Measurements from ENCODE around the gene MOB2. TPM values are rescaled to one million over a fixed set of nuclear protein-coding genes. Genes with fewer than 3 reads are reported as not detected.

MOB2 gene
- total RNA-seq, 1 donor from 2014 or later = 34.1 TPM

DNA sequence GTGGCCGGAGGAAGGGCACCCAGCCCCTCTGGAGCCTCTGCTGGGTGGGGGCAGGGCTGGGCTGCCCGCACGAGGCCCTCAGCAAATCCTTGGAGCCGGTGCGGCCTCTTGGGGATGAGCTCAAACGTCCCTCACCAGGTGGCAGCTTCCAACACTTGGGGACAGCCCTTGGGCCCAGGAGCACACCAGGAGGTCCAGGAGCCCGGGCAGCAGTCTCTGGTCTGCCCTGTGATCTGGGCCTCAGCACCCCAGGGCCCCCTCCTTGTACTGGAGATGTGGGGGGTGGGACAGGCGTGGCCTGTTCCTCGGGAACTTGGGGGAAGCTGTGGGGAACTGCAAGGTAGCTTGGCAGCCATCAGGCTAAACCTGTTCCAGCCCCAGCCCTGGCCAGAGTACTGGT, 40.0 kb downstream of the MOB2 start:
- no peak overlapping the region for H3K4me3 ChIP-seq
- no peaks in the 10 kb centered on the region for H3K4me1 ChIP-seq
- H3K27me3 ChIP-seq = no peaks in the 10 kb centered on the region
- no peaks in the 10 kb centered on the region for H3K36me3 ChIP-seq
- DNase-seq (ENCODE audit: extremely low spot score in 2 of 2) = no peak
- no peaks in the 10 kb centered on the region for H3K9me3 ChIP-seq
- TF ChIP-seq, protein P1, sequence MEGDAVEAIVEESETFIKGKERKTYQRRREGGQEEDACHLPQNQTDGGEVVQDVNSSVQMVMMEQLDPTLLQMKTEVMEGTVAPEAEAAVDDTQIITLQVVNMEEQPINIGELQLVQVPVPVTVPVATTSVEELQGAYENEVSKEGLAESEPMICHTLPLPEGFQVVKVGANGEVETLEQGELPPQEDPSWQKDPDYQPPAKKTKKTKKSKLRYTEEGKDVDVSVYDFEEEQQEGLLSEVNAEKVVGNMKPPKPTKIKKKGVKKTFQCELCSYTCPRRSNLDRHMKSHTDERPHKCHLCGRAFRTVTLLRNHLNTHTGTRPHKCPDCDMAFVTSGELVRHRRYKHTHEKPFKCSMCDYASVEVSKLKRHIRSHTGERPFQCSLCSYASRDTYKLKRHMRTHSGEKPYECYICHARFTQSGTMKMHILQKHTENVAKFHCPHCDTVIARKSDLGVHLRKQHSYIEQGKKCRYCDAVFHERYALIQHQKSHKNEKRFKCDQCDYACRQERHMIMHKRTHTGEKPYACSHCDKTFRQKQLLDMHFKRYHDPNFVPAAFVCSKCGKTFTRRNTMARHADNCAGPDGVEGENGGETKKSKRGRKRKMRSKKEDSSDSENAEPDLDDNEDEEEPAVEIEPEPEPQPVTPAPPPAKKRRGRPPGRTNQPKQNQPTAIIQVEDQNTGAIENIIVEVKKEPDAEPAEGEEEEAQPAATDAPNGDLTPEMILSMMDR (IDR thresholded peaks at IDR 0.05) = no peak
- TF ChIP-seq POLR2A (IDR thresholded peaks at IDR 0.05) (no peak), POLR2AphosphoS5 (IDR thresholded peaks at IDR 0.05; ENCODE audit: insufficient read depth in 1 of 2, low read depth in 1 of 2) (no peak)
- H3K27ac ChIP-seq = no peak overlapping the region
- intact Hi-C loops (cut with DNase I) = loop anchor here (10.0 kb wide), 1 partner anchor 362 kb away; no protein-coding TSS in a partner anchor

DNA sequence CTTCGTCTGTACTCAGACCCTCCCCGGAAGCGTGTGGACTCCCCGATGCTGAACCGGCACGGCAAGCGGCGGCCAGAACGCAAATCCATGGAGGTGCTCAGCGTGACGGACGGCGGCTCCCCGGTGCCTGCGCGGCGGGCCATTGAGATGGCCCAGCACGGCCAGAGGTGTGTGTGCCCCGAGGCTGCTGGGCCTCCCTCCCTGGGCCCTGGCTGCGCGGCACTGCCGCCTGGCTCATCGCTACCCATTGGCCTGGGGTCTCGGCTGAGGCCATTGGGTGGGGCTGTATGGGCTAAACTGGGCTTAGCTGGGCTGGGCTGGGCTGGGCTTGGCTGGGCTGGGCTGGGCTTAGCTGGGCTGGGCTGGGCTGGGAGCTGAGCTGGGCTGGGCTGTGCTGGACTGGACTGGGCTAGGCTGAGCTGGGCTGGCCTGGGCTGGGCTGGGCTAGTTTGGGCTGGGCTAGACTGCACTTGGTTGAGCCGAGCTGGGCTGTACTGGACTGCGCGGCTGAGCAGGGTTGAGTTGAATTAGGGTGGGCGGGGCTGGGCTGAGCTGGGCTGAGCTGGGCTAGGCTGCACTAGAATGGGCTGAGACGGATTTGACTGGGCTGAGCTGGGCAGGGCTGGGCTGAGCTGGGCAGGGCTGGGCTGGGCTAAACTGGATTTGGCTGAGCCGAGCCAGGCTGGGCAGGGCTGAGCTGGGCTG, 40.7 kb downstream of the MOB2 start:
- Histone ChIP-seq H3K9me3 (no peaks in the 10 kb centered on the region), H3K27ac (no peak overlapping the region), H3K4me3 (no peak overlapping the region), H3K4me1 (no peaks in the 10 kb centered on the region), H3K36me3 (no peaks in the 10 kb centered on the region), H3K27me3 (no peaks in the 10 kb centered on the region)
- DNase-seq (ENCODE audit: extremely low spot score in 2 of 2) = no peak
- TF ChIP-seq POLR2A (IDR thresholded peaks at IDR 0.05) = no peak
- TF ChIP-seq POLR2AphosphoS5 (IDR thresholded peaks at IDR 0.05; ENCODE audit: insufficient read depth in 1 of 2, low read depth in 1 of 2) = no peak
- TF ChIP-seq, protein P1 (IDR thresholded peaks at IDR 0.05) = no peak
- intact Hi-C loops (cut with DNase I) = loop anchor here (10.0 kb wide), 1 partner anchor 361 kb away; no protein-coding TSS in a partner anchor

DNA sequence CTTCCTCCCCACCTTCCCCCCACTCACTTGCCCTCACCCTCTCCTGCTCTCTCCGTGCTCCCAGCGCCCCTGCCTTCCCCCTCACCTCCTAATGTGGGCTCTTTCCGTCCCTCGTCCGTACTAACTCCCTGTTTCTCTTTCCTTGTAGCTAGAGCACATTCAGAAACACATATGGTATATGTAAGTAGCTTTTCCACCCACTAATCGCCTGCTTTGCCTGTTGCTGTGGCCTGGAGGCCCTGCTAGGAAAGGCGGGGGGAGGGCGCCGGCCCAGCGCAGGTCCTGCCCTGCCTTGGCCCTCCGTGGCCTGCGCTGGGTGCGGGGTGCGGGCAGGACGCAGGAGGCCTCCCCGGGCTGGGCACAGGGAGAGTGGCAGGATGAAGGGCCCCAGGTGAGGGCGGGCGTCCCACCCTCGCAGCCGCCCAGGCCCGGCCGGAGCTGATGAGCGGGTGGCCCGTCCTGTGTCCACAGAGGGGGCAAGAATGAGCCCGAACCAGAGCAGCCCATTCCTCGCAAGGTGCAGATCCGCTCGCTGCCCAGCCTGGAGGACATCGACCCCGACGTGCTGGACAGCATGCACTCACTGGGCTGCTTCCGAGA, 41.7 kb downstream of the MOB2 start:
- Histone ChIP-seq H3K36me3 (no peaks in the 10 kb centered on the region), H3K27me3 (no peaks in the 10 kb centered on the region), H3K9me3 (no peaks in the 10 kb centered on the region), H3K4me3 (no peak overlapping the region), H3K27ac (no peak overlapping the region), H3K4me1 (no peaks in the 10 kb centered on the region)
- no peak for DNase-seq (ENCODE audit: extremely low spot score in 2 of 2)
- intact Hi-C loops (cut with DNase I) = loop anchor here (10.0 kb wide), 1 partner anchor 360 kb away; no protein-coding TSS in a partner anchor
- no peak for TF ChIP-seq POLR2AphosphoS5 (IDR thresholded peaks at IDR 0.05; ENCODE audit: insufficient read depth in 1 of 2, low read depth in 1 of 2)
- no peak for TF ChIP-seq POLR2A (IDR thresholded peaks at IDR 0.05)
- TF ChIP-seq, protein P1 (IDR thresholded peaks at IDR 0.05) = no peak

DNA sequence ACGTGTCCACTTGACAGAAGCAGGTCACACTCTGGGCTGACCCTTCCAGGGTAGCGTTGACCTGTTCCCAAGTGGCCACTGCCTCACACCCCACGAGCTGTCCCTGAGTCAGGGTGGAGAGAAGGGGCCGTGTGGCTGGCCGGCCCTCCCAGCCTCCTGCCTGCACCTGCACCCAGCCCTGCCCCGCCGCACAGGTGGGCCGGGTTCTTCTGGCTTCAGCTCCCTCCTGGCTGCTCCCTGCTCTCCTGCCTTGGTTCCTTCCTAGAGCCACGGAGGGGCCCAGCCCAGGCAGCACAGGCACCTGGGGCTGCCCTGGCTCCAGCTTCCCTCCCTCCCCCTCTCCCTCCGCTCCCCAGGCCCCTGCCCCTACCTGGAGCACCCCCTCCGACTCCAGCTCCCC, 42.3 kb downstream of the MOB2 start:
- H3K27ac ChIP-seq = no peak overlapping the region
- H3K4me1 ChIP-seq = no peaks in the 10 kb centered on the region
- no peaks in the 10 kb centered on the region for H3K36me3 ChIP-seq
- intact Hi-C loops (cut with DNase I) = loop anchor here (10.0 kb wide), 1 partner anchor 360 kb away; no protein-coding TSS in a partner anchor
- no peak overlapping the region for H3K4me3 ChIP-seq
- no peaks in the 10 kb centered on the region for H3K9me3 ChIP-seq
- no peaks in the 10 kb centered on the region for H3K27me3 ChIP-seq
- TF ChIP-seq, protein P1 (IDR thresholded peaks at IDR 0.05) = no peak
- DNase-seq (ENCODE audit: extremely low spot score in 2 of 2) = no peak

DNA sequence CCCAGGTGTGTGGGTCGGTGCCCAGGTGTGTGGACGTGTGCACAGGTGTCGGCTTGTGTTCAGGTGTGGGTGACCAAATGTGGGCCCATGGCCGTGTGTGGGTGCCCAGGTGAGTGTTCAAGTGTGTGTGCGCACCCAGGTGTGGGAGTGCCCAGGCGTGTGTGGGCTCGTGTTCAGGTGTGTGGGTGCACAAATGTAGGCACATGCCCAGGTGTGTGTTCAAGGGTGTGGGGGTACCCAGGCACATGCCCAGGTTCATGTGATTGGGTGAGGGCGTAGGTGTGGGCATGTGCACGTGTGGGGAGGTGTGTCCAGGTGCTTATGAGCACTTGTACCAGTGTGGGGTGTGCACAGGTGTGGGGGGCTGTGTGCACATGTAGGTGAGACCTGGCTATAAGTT, 42.8 kb downstream of the MOB2 start:
- Histone ChIP-seq H3K4me1 (no peaks in the 10 kb centered on the region), H3K4me3 (no peak overlapping the region), H3K27me3 (no peaks in the 10 kb centered on the region), H3K9me3 (no peaks in the 10 kb centered on the region), H3K36me3 (no peaks in the 10 kb centered on the region), H3K27ac (no peak overlapping the region)
- intact Hi-C loops (cut with DNase I) = loop anchor here (10.0 kb wide), 1 partner anchor 359 kb away; no protein-coding TSS in a partner anchor
- TF ChIP-seq POLR2AphosphoS5 (IDR thresholded peaks at IDR 0.05; ENCODE audit: insufficient read depth in 1 of 2, low read depth in 1 of 2) (no peak), POLR2A (IDR thresholded peaks at IDR 0.05) (no peak)
- TF ChIP-seq, protein P1 (IDR thresholded peaks at IDR 0.05) = no peak
- DNase-seq (ENCODE audit: extremely low spot score in 2 of 2) = no peak

Data from vagina (tissue), 2 donors.